GM12878 (cell line): ENCODE data around the gene RFX1. TPM values are rescaled to one million over a fixed set of nuclear protein-coding genes. Genes with fewer than 3 reads are reported as not detected.

ENCODE experiments used
- ATAC-seq: fragments of 200-7000 bp; cut with Tn5 transposase; 3 replicates; pipeline ENCODE4 v1.9.1; 2020; ENCODE audit warnings: mild to moderate bottlenecking, moderate library complexity
- Bru-seq: library from RNA; stranded (reverse); fragments of 400-500 nt; gene quantifications from one replicate; lab custom pipeline; 2021; lab: Mats Ljungman, UMichigan
- BruChase-seq, 2 experiments: library from RNA; stranded (reverse); fragments of 400-500 nt; gene quantifications; one replicate each; lab custom pipeline; 2021; lab: Mats Ljungman, UMichigan
- BruUV-seq: library from RNA; stranded (reverse); fragments of 400-500 nt; replicated peaks from 2 replicates; lab custom pipeline; 2021; lab: Mats Ljungman, UMichigan
- CTCF ChIA-PET: fragments of 300-600 bp; sonication (Branson Sonifier 250); formaldehyde crosslinking; extraction: SDS; loops from one replicate; lab custom pipeline; 2021; ENCODE audit warnings: inconsistent platforms; lab: Yijun Ruan, JAX
- POLR2A ChIA-PET: fragments of 350-600 bp; formaldehyde crosslinking; extraction: SDS; loops from one replicate; lab custom pipeline; 2021; ENCODE audit warnings: inconsistent platforms; lab: Charles Lee
- RAD21 ChIA-PET: fragments of 300-600 bp; sonication (Branson Sonifier 250); formaldehyde crosslinking; loops from one replicate; lab custom pipeline; 2023; ENCODE audit warnings: antibody characterized with exemption; ENCODE audit not compliant: unreplicated experiment; lab: Charles Lee
- SMC1A ChIA-PET: fragments of 300-600 bp; sonication (Branson Sonifier 250); formaldehyde crosslinking; loops from one replicate; lab custom pipeline; 2023; ENCODE audit not compliant: unreplicated experiment, uncharacterized antibody; lab: Charles Lee
- DNase-seq: peaks from one replicate; pipeline ENCODE4 v3.0.0-alpha.2; 2011; ENCODE audit warnings: low read depth, low spot score
- FAIRE-seq: peaks from 3 replicates; lab custom pipeline; 2011; peaks lifted over from hg19 to GRCh38; lab: Jason Lieb, UNC
- H2AFZ ChIP-seq: 2 replicates; pipeline ENCODE4 v1.6.0; 2011; ENCODE audit warnings: low read depth, low read length, control low read depth; ENCODE audit not compliant: control insufficient read depth
- H3K27ac ChIP-seq: 2 replicates; pipeline ENCODE4 v1.5.1; 2011; ENCODE audit warnings: control low read depth; ENCODE audit not compliant: control insufficient read depth, insufficient read depth
- H3K27me3 ChIP-seq, 2 experiments: replicated peaks in 1 of 2; 2 replicates each; pipeline versions ENCODE4 v1.6.0 to v1.6.1; 2011; ENCODE audit warnings: low read length in 1 of 2; ENCODE audit not compliant: control insufficient read depth in 2 of 2, insufficient read depth in 2 of 2
- H3K36me3 ChIP-seq, 2 experiments: 2 replicates each; pipeline ENCODE4 v1.5.1; 2011; ENCODE audit warnings: low read length in 1 of 2; ENCODE audit not compliant: control insufficient read depth in 2 of 2, insufficient read depth in 2 of 2
- H3K4me1 ChIP-seq: 2 replicates; pipeline ENCODE4 v1.6.1; 2011; ENCODE audit warnings: mild to moderate bottlenecking, low read length, moderate library complexity, mixed read lengths; ENCODE audit not compliant: control insufficient read depth, insufficient read depth
- H3K4me2 ChIP-seq: 2 replicates; pipeline ENCODE4 v1.6.0; 2011; ENCODE audit warnings: control low read depth; ENCODE audit not compliant: control insufficient read depth, insufficient read depth
- H3K4me3 ChIP-seq: fragments of 200-600 bp; sonication (generic); 2 replicates; pipeline ENCODE4 v1.5.1; 2016
- H3K79me2 ChIP-seq: 2 replicates; pipeline ENCODE4 v1.6.0; 2011; ENCODE audit warnings: low read length; ENCODE audit not compliant: control insufficient read depth, insufficient read depth
- H3K9ac ChIP-seq: 2 replicates; pipeline ENCODE4 v1.8.0; 2011; ENCODE audit warnings: low read length, control low read depth, mixed read lengths; ENCODE audit not compliant: control insufficient read depth, insufficient read depth
- H3K9me3 ChIP-seq: replicated peaks from 3 replicates; pipeline ENCODE4 v1.5.1; 2011; ENCODE audit warnings: mild to moderate bottlenecking, low read length; ENCODE audit not compliant: control insufficient read depth, insufficient read depth
- H4K20me1 ChIP-seq: 2 replicates; pipeline ENCODE4 v1.6.0; 2011; ENCODE audit not compliant: control insufficient read depth, insufficient read depth
- CHD2 ChIP-seq: IDR thresholded peaks from 2 replicates; pipeline ENCODE4 v1.6.1; 2011; ENCODE audit warnings: low read depth, low read length, improper control_type of control experiment, borderline replicate concordance
- ETV6 ChIP-seq, 2 experiments: fragments of 450-650 bp in 1 of 2; IDR thresholded peaks in 1 of 2; conservative IDR thresholded peaks in 1 of 2; 2 replicates each; pipeline ENCODE4 v1.6.1; 2014; ENCODE audit warnings: antibody characterized with exemption in 1 of 2, borderline replicate concordance in 1 of 2, low read depth in 1 of 2, mild to moderate bottlenecking in 1 of 2, moderate library complexity in 1 of 2
- EZH2 ChIP-seq: IDR thresholded peaks from 2 replicates; pipeline ENCODE4 v1.6.1; 2012; ENCODE audit warnings: low read depth, mild to moderate bottlenecking, control low read depth, inconsistent platforms, low read length, borderline replicate concordance; ENCODE audit not compliant: control insufficient read depth
- FOXM1 ChIP-seq: IDR thresholded peaks from 2 replicates; pipeline ENCODE4 v1.6.1; 2012; ENCODE audit warnings: low read depth, mild to moderate bottlenecking, inconsistent platforms, low read length, moderate library complexity
- MEF2A ChIP-seq: IDR thresholded peaks from 2 replicates; pipeline ENCODE4 v1.6.1; 2011; ENCODE audit warnings: low read depth, mild to moderate bottlenecking, low read length, moderate library complexity; ENCODE audit not compliant: insufficient read depth
- MTA2 ChIP-seq: fragments of 450-650 bp; IDR thresholded peaks from 2 replicates; pipeline ENCODE4 v1.6.1; 2016; ENCODE audit warnings: low read depth, mild to moderate bottlenecking, moderate library complexity
- NFYB ChIP-seq: IDR thresholded peaks from 2 replicates; pipeline ENCODE4 v1.6.1; 2011; ENCODE audit warnings: low read depth, mild to moderate bottlenecking, low read length, improper control_type of control experiment, moderate library complexity; ENCODE audit not compliant: insufficient read depth
- NKRF ChIP-seq: fragments of 450-650 bp; conservative IDR thresholded peaks from 2 replicates; pipeline ENCODE4 v1.6.1; 2017; ENCODE audit warnings: mild to moderate bottlenecking, moderate library complexity
- PKNOX1 ChIP-seq: fragments of 450-650 bp; IDR thresholded peaks from 2 replicates; pipeline ENCODE4 v1.6.1; 2016; ENCODE audit warnings: mild to moderate bottlenecking
- POLR2AphosphoS5 ChIP-seq: IDR thresholded peaks from 2 replicates; pipeline ENCODE4 v1.6.1; 2011; ENCODE audit warnings: mild to moderate bottlenecking, low read length, inconsistent platforms
- RBBP5 ChIP-seq: fragments of 200-600 bp; sonication (generic); conservative IDR thresholded peaks from 2 replicates; pipeline ENCODE4 v1.6.1; 2016
- RUNX3 ChIP-seq: IDR thresholded peaks from 2 replicates; pipeline ENCODE4 v1.6.1; 2012; ENCODE audit warnings: low read length, inconsistent platforms
- STAT3 ChIP-seq: IDR thresholded peaks from 2 replicates; pipeline ENCODE4 v1.6.1; 2011; ENCODE audit warnings: low read depth, low read length, improper control_type of control experiment
- TAF1 ChIP-seq: IDR thresholded peaks from 2 replicates; pipeline ENCODE4 v1.6.1; 2011; ENCODE audit warnings: mild to moderate bottlenecking, low read depth, low read length, borderline replicate concordance
- ZNF217 ChIP-seq: fragments of 450-650 bp; IDR thresholded peaks from 2 replicates; pipeline ENCODE4 v1.6.1; 2017; ENCODE audit warnings: antibody characterized with exemption, mild to moderate bottlenecking
- ZNF274 ChIP-seq: IDR thresholded peaks from one replicate; pipeline ENCODE4 v1.8.0; 2011; ENCODE audit not compliant: insufficient read length, insufficient read depth
- ZSCAN29 ChIP-seq: fragments of 450-650 bp; IDR thresholded peaks from 2 replicates; pipeline ENCODE4 v1.6.1; 2017; ENCODE audit warnings: mild to moderate bottlenecking, moderate library complexity
- WGBS: methylation state at CpG from one replicate; pipeline ENCODE4 v1.1.6; 2016; ENCODE audit warnings: low lambda C conversion rate; ENCODE audit not compliant: insufficient replicate concordance, insufficient coverage; ENCODE audit errors: missing lambda C conversion rate; 5-methylcytosine and 5-hydroxymethylcytosine counted together
- in situ Hi-C: fragments of 300-500 bp; cut with MboI; formaldehyde crosslinking; loops from 9 replicates; pipeline ENCODE4 v1.14.3; 2018; ENCODE audit warnings: mixed read lengths
- intact Hi-C: fragments of 100-400 bp; cut with micrococcal nuclease; formaldehyde crosslinking; loops from one replicate; pipeline ENCODE4 v1.14.2; 2022; ENCODE audit not compliant: unreplicated experiment
- long read RNA-seq, 2 experiments: library from polyadenylated mRNA; unstranded; transcript quantifications; one replicate each; pipeline ENCODE4 v2.0.0, GENCODE V29; 2019 to 2020
- polyA minus RNA-seq, 3 experiments: library from RNA; depleted of rRNA, polyadenylated mRNA; stranded (reverse); fragments of >200 nt; gene quantifications; 2 replicates each; pipeline ENCODE4 v1.2.3, GENCODE V29; 2011
- polyA plus RNA-seq, 11 experiments: library from polyadenylated mRNA; depleted of rRNA in 4 of 11; unstranded in 6 of 11; stranded (reverse) in 5 of 11; fragments of >200 nt; fragmentation: Nextera tagmentation in 4 of 11; fragmentation: Illumina TruSeq in 1 of 11; extraction: Ambion mirVana in 4 of 11; extraction: Trizol in 1 of 11; gene quantifications; 1 replicate in 1 of 11; 2 replicates in 10 of 11; pipeline versions ENCODE4 v1.2.1 to v1.2.3, GENCODE V29; 2011 to 2016; ENCODE audit warnings: inconsistent platforms in 2 of 11, missing spikeins in 2 of 11, low read depth in 1 of 11
- total RNA-seq, 4 experiments: library from RNA; depleted of rRNA in 3 of 4; stranded (reverse); fragments of >200 nt in 3 of 4; fragmentation: Illumina TruSeq in 1 of 4; extraction: Trizol in 1 of 4; gene quantifications; 2 replicates each; pipeline versions ENCODE4 v1.2.1 to v1.2.3, GENCODE V29; 2013 to 2021

RFX1 gene
- total RNA-seq (2013; cell fraction: nucleolus; rRNA removed) = 3.1 and 3.4 TPM in 2 replicates
- total RNA-seq (2014; rRNA removed) (1.1 and 2.5 TPM in 2 replicates), total RNA-seq (2014; rRNA removed; fragmentation: Illumina TruSeq; extraction: Trizol) (0.37 and 0.81 TPM in 2 replicates), total RNA-seq (2021) (8.2 and 11.0 TPM in 2 replicates), polyA plus RNA-seq (2011; rRNA removed) (0.29 and 0.39 TPM in 2 replicates), polyA plus RNA-seq (2014; fragmentation: Illumina TruSeq; extraction: Trizol) (0.11 and 0.79 TPM in 2 replicates), polyA plus RNA-seq (2014; fragmentation: Nextera tagmentation; extraction: Ambion mirVana) (under 1 TPM; 0.05 to 0.29 TPM), polyA plus RNA-seq (2014; rRNA removed) (2.6 and 3.5 TPM in 2 replicates), polyA plus RNA-seq (2016; fragmentation: Nextera tagmentation; extraction: Ambion mirVana) (1 to 10 TPM; 2.1 to 3.4 TPM), polyA minus RNA-seq (2011; rRNA and poly(A)+ RNA removed) (0.95 and 1.3 TPM in 2 replicates), Bru-seq, nascent RNA (percentile 46 among the genes with signal in this experiment), BruChase-seq, experiment 1, labeled RNA remaining after a 6-hour chase (percentile 51 among the genes with signal in this experiment), BruChase-seq, experiment 2, labeled RNA remaining after a 2-hour chase (percentile 53 among the genes with signal in this experiment)
- 0.92 TPM for polyA plus RNA-seq (2011; ENCODE audit: low read depth)
- polyA plus RNA-seq (2011; cell fraction: cytosol; rRNA removed) = 0.88 and 1.2 TPM in 2 replicates
- polyA plus RNA-seq (2011; cell fraction: nucleus; rRNA removed) = 5.4 and 10.0 TPM in 2 replicates
- polyA plus RNA-seq (2012) = 5.3 and 6.1 TPM in 2 replicates
- 4.8 and 6.2 TPM in 2 replicates for polyA minus RNA-seq (2011; cell fraction: cytosol; rRNA and poly(A)+ RNA removed)
- polyA minus RNA-seq (2011; cell fraction: nucleus; rRNA and poly(A)+ RNA removed) = 1.5 and 4.6 TPM in 2 replicates
- long read RNA-seq, experiment 1, partial matches to known transcripts = 2 of 2 reads
- long read RNA-seq, experiment 1, other reads (novel, unspliced or antisense) = 0 of 2 reads
- long read RNA-seq, experiment 2 = 0 reads

- FAIRE-seq (peak; percentile 98), ATAC-seq (peak; percentile 86), DNase-seq (peak; percentile 99)
- intact Hi-C loops = loop anchor here (10.0 kb wide), 1 partner anchor 851 kb away; the partner anchor contains the start of genes IER2 and STX10
- WGBS = 2% methylated on average over 34 of the region's 58 CpGs
- Histone ChIP-seq H3K4me2 (peak within 1 kb of the TSS; percentile 95), H2AFZ (peak within 1 kb of the TSS; percentile 98), H3K27ac (peak within 1 kb of the TSS; percentile 95), H3K27me3 (no peaks in the 10 kb centered on the region), H3K36me3 (no peaks in the 10 kb centered on the region), H3K4me3 (peak within 1 kb of the TSS; percentile 79), H4K20me1 (no peaks in the 10 kb centered on the region), H3K79me2 (peaks cover 11% of the 10 kb centered on the region), H3K9me3 (no peaks in the 10 kb centered on the region), H3K4me1 (peaks cover 42% of the 10 kb centered on the region), H3K9ac (peak within 1 kb of the TSS; percentile 93)
- BruUV-seq = no TSS peak
- SMC1A ChIA-PET = interaction anchor here (0.6 to 4.0 kb wide), 6 partner anchors 8 to 160 kb away, joined by 3 to 18 read pairs (median 6); partner anchors contain the start of gene IL27RA
- RAD21 ChIA-PET = interaction anchor here (0.6 to 4.6 kb wide), 11 partner anchors 9 to 380 kb away, joined by 3 to 35 read pairs (median 3); partner anchors contain the start of genes ASF1B, DCAF15 and IL27RA
- in situ Hi-C loops = no loop called here
- CTCF ChIA-PET = interaction anchor here (1.0 to 5.1 kb wide), 6 partner anchors 11 to 130 kb away, joined by 3 to 30 read pairs (median 5); partner anchors contain the start of genes ASF1B, DCAF15 and IL27RA
- POLR2A ChIA-PET = interaction anchor here (0.6 to 4.9 kb wide), 12 partner anchors 9 to 131 kb away, joined by 3 to 49 read pairs (median 5); partner anchors contain the start of gene IL27RA
- TF ChIP-seq EZH2 = no peak
- TF ChIP-seq ETV6 (conservative IDR thresholded peaks at IDR 0.05 in 1 of 2, IDR thresholded peaks at IDR 0.05 in 1 of 2; ENCODE audit: borderline replicate concordance in 1 of 2, low read depth in 1 of 2) = no peak
- peak; percentile 75 for TF ChIP-seq NKRF
- TF ChIP-seq NFYB = peak; percentile 98
- TF ChIP-seq STAT3 = no peak
- no peak for TF ChIP-seq RBBP5
- TF ChIP-seq ZNF274 = no peak
- TF ChIP-seq ZNF217 = no peak
- TF ChIP-seq CHD2 = peak; percentile 98
- TF ChIP-seq ZSCAN29 = no peak
- TF ChIP-seq RUNX3 = no peak; the same call in 1 of the 2 replicates
- peak; percentile 100 for TF ChIP-seq PKNOX1
- TF ChIP-seq FOXM1 = peak; percentile 97
- no peak; the same call in 1 of the 2 replicates for TF ChIP-seq POLR2AphosphoS5
- no peak for TF ChIP-seq MEF2A
- TF ChIP-seq TAF1 = no peak
- TF ChIP-seq MTA2 = no peak
These were observed at the start of gene RFX1 for GRCh38 chr19:14006085-14006765. TSS of gene RFX1 (minus strand) at chr19:14006320. CDS start at chr19:13993843, 12,477 bp downstream.
